Activated T-helper 1 cell treated with anti-CD3 and anti-CD28 coated beads, Interleukin-2, amount 50 U/mL, for 16 hours (primary cell): ENCODE results near the gene COG5.
A peak's percentile ranks its signal among the peaks of the same experiment; 100 is the strongest.

Source experiments
- DNase-seq, 2 donors: peaks; one replicate each; pipeline ENCODE4 v3.0.0-alpha.2; 2020; ENCODE audit warnings: low read depth in 1 of 2, low spot score in 1 of 2

Gene COG5

GRCh38 chr7:107563775-107564552, at the start of gene COG5, which contains the start of gene DUS4L:
Gene COG5, minus strand, starts transcription at chr7:107563920. Its CDS starts 24 bp downstream, at chr7:107563896.
Gene DUS4L, plus strand, starts transcription at chr7:107563971. Its CDS starts 3,100 bp downstream, at chr7:107567071.
- peak; percentile 63 to 70 for DNase-seq

GRCh38 chr7:107613439-107613838, 49.7 kb upstream of the COG5 start:
- no peak for DNase-seq

GRCh38 chr7:107610323-107610722, 46.6 kb upstream of the COG5 start:
- no peak for DNase-seq

- DNase-seq = no peak
These were observed 46.1 kb upstream of the COG5 start for GRCh38 chr7:107609811-107610261.

GRCh38 chr7:107606303-107606702, 42.6 kb upstream of the COG5 start:
- no peak for DNase-seq

- DNase-seq = no peak
These were observed 41.6 kb upstream of the COG5 start for GRCh38 chr7:107605218-107605815.

- DNase-seq = no peak
These were observed 37.1 kb upstream of the COG5 start for GRCh38 chr7:107600816-107601215.

- DNase-seq = no peak
These were observed 35.5 kb upstream of the COG5 start for GRCh38 chr7:107599262-107599661.

- DNase-seq = no peak
These were observed 34.2 kb upstream of the COG5 start for GRCh38 chr7:107597953-107598352.

GRCh38 chr7:107597582-107597916, 33.8 kb upstream of the COG5 start:
- DNase-seq = no peak

GRCh38 chr7:107596881-107597581, 33.3 kb upstream of the COG5 start:
- no peak for DNase-seq

- no peak for DNase-seq
These were observed 31.4 kb upstream of the COG5 start for GRCh38 chr7:107594961-107595737.

- no peak for DNase-seq
These were observed 29.3 kb upstream of the COG5 start for GRCh38 chr7:107593025-107593410.

GRCh38 chr7:107592361-107593024, 28.8 kb upstream of the COG5 start:
- DNase-seq = no peak

GRCh38 chr7:107591421-107591820, 27.7 kb upstream of the COG5 start:
- DNase-seq = no peak

- DNase-seq = no peak
These were observed 24.9 kb upstream of the COG5 start for GRCh38 chr7:107588529-107589130.

GRCh38 chr7:107584716-107585115, 21.0 kb upstream of the COG5 start:
- DNase-seq = no peak

- DNase-seq = no peak
These were observed 19.2 kb upstream of the COG5 start for GRCh38 chr7:107582875-107583274.

GRCh38 chr7:107581387-107582013, 17.8 kb upstream of the COG5 start:
- DNase-seq = no peak
